ENCODE data around the gene ING2.
A peak's percentile ranks its signal among the peaks of the same experiment; 100 is the strongest.
"Not testable (repeated sequence)": the region's sequence is repeated elsewhere in the genome, so short reads cannot be mapped to it uniquely, and the experiment has no call there.

ING2 gene

GRCh38 chr4:183504930-183505610, at the start of gene ING2:
Gene ING2 (plus strand): TSS chr4:183505058. CDS start chr4:183505196, 138 bp downstream.
- no peak for DNase-seq

DNA sequence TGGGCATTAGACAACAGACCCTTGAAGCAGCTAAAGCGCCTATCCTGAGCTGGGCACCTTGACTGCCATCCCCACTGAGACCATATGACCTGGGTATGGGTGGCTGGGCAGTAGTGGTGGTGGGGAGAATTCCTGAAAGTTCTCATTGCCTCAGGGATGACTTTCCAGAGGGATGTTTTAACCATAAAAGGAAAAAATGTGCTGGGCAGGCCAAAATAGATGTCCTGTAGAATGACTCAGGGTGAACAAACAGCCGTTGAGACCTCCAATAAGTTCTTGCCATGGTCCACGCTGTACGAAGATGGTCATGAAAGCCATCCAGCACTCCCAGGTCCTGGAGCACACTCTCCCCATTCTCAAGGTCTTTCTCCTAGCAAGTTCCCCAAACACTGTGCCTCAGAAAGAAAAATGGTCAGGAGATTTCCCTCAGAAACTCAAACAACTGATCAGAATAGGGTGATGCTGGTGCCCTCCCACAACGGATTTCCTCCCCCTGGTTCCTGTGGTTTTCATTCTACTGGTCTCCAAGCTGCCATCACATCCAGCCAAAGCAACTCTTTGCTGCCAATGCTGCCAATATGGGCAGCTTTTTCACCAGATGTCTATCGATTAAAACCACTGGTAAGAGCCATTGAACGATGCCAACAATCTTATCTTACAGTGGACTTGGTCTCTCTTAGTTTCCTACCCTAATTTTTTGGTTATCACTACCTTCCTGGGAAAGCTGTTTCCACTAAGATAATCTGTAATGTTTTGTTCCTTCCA, 49.2 kb upstream of the ING2 start:
- no peak for DNase-seq

GRCh38 chr4:183458005-183458404, 46.9 kb upstream of the ING2 start:
- no peak for DNase-seq

DNA sequence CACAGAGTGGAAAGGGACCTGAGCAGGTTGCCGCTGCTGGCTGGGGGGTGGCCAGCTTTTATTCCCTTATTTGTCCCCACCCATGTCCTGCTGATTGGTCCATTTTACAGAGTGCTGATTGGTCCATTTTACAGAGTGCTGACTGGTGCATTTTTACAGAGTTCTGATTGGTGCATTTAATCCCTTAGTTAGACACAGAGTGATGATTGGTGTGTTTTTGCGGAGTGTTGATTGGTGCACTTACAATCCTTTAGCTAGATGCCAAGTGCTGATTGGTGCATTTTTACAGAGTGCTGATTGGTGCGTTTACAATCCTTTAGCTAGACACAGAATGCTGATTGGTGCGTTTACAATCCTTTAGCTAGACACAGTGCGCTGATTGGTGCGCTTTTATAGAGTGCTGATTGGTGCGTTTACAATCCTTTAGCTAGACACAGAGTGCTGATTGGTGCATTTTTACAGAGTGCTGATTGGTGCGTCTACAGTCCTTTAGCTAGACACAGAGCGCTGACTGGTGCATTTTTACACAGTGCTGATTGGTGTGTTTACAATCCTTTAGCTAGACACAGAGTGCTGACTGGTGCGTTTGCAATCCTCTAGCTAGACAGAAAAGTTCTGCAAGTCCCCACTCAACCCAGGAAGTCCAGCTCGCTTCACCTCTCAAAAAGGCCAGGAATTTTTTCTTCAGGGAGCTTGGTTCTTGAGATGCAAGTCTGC, 40.8 kb upstream of the ING2 start:
- DNase-seq: not testable (repeated sequence)

DNA sequence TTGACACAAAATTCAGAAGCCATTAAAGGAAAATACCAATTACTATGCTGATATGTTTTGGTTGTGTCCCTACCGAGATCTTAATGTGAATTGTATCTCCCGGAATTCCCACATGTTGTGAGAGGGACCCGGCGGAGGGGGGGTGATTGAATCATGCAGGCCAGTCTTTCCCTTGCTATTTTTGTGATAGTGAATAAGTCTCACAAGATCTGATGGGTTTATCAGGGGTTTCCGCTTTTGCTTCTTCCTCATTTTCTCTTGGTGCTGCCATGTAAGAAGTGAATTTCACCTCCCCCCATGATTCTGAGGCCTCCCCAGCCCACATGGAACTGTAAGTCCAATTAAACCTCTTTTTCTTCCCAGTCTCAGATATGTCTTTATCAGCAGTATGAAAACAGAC, 39.0 kb upstream of the ING2 start:
- not testable (repeated sequence) for DNase-seq

DNA sequence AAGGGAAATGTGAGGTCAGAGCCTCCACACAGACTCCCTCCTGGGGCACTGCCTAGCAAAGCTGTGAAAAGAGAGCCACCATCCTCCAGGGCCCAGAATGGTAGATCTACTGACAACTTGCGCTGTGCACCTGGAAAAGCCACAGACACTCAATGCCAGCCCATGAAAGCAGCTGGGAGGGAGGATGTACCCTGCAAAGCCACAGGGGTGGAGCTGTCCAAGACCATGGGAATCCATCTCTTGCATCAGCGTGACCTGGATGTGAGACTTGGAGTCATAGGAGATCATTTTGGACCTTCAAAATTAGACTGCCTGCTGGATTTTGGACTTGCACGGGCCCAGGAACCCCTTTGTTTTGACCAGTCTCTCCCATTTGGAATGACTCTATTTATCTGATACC, 37.6 kb upstream of the ING2 start:
- DNase-seq: no peak

DNA sequence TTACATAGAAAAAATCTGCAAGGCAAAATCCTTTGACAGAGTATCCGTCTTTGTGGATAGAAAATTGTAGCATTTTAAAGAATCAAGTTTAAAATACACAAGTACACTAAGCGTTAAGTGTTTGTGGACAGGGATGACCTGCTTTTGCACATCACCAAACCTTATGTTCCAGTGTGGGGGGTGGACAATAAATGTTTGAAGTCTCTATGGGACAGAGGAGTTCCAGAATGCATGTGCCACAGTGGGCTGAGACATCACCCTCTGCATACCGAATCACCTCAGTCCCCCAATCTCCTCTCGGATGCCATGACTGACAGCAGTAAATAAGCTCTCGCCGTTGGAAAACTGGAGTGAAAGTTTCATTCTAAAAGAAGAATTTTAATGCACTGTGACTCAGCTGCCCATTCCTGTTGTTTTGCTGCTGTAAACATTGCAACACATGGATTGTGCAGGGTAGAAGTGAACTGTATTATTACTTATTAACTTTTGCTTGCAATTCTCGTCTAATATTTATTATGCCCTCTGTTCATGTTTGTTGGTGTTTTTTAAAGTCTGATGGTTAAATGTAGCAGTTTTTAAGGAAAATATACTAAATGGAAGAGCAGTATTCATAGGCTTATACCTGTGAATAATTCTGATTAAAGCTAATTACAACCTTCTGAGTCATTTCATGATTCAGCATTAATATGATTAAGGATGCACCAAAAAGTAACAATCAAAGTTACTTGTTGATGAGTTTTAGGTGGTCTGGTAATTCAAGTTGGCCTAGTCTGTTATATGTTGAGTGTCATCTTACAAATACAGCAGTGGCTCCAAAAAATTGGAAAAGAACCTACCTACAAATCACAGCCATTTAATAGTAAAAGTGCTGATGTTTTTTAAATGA, 36.4 kb upstream of the ING2 start:
- DNase-seq: no peak

DNA sequence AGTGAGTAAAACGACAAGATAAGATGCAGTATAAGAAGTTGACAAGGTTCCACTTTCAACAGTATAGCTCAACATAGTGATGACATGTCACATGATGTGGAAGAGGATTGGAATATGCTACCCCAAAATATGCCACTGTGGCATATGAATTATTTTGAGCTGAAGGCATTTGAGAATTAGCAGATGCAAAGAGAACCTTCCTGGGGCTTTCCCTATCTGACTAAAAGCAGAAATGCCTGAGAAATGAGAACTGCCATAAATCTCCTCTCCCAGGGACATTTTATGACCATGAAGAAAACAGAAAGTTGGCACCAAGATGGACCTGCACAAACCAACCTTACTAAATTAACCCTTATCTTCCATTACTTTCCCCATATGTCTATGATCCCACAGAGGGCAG, 35.6 kb upstream of the ING2 start:
- DNase-seq: no peak

GRCh38 chr4:183469936-183470335, 34.9 kb upstream of the ING2 start:
- no peak for DNase-seq

- no peak for DNase-seq
Observed at GRCh38 chr4:183470821-183471220, 34.0 kb upstream of the ING2 start.

- DNase-seq: peak; percentile 88 to 91
Observed at GRCh38 chr4:183471946-183472708, 32.7 kb upstream of the ING2 start.

DNA sequence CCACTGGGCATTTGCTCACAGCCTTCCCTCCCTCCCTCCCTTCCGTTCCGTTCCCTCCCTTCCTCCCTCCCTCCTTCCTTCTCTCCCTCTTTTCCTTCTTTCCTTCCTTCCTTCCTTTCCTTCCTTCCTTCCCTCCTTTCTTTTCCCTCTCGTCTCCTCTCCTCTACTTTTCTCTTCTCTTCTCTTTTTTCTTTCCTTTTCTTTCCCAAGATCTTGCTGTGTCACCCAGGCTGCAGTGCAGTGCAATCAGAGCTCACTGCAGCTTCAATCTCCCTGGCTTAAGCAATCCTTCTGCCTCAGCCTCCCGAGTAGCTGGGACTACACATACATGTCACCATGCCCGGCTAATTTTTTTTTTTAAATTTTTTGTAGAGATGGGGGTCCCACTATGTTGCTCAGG, 26.7 kb upstream of the ING2 start:
- no peak for DNase-seq

DNA sequence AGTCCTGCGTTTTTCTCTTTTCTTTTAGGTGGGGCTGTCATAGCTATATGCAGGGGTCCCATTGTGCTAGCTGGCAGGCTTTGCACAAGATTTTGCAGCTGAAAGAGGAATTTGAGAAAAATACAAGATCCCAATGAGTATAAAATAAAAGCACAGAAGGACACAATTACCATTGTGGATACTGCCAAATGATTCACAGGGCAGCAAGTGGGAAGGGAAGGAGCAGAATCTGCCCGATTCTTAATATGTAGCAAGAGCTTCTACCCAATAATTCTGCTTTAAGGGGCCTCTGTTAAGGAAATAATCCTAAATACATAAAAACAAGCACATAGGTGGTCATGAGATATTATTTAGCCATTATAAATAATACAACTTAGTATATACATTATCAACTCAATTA, 25.9 kb upstream of the ING2 start:
- DNase-seq: no peak

GRCh38 chr4:183482515-183483095, 22.3 kb upstream of the ING2 start:
- DNase-seq: not testable (repeated sequence)

- no peak for DNase-seq
Observed at GRCh38 chr4:183483997-183484396, 20.9 kb upstream of the ING2 start.

- DNase-seq: no peak
Observed at GRCh38 chr4:183485411-183486160, 19.3 kb upstream of the ING2 start.

DNA sequence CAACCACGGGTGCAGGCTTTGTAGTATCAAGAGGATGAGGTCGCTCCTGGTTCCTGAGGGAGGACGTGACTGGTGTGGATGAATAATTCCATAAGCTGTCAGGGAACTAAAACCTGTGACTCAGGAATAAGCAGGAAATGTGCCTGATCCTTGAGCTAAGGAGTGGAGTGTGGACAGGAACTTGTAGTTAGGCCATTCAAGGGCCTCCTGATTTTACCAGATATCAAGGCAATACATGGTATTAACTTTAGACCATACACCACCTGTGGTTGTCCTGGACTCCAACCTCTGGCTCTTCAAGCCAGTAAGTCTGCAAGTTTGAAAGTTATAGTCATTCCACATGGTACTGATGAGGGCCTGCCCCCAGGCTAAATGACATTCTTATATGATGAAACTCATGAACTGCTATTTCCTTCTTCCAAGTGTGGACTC, 12.1 kb upstream of the ING2 start:
- no peak for DNase-seq

DNA sequence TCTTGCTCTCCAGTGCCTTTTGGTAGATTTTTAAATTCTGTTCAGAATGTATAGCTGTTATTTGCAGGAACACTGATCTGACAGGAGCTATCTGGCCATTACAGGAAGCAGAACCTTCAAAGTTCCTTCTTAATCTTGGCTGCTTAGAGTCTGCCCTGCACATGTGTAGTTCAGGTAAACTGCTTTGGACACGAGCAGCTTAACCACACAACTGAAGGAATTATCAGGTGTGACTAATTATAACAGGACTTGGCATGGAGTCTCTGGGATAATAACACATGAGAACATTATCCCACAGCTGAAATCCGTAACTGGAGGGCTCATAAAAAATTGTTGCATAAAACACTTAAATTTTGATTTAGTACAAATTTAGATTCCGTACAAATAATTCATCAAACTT, 11.6 kb upstream of the ING2 start:
- DNase-seq: no peak

- DNase-seq: no peak
Observed at GRCh38 chr4:183495184-183495583, 9.7 kb upstream of the ING2 start.

DNA sequence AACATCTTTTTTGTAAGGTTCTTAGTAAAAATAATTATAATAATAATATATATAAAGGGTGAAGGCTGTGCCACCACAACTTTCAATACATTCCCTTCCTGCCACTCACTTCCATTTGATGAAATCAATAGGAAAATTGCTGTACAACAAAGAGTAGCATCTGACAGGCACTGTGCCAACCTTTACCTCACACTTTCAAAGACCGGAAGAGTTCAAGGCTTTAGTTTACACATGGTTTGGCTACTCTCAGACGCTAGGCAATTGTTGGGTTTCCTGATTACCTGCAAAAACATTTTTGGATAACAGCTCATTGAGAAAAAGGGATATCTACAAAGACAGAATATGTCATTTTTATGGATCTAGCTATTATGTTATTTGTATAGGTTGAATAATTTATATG, 5.5 kb upstream of the ING2 start:
- no peak for DNase-seq

GRCh38 chr4:183499801-183500200, 5.1 kb upstream of the ING2 start:
- no peak for DNase-seq

All from stimulated activated CD4-positive, alpha-beta T cell treated with anti-CD3 and anti-CD28 coated beads, Interleukin-2, amount 100 ng/mL, for 24 hours (primary cell).